HG02642 (cell line): ENCODE measurements around the gene ANGPT4.
A peak's percentile ranks its signal among the peaks of the same experiment; 100 is the strongest.

ENCODE experiments used
- ATAC-seq: cut with Tn5 transposase; IDR thresholded peaks from one replicate; pipeline ENCODE4 v1.9.1; 2021; ENCODE audit warnings: mild to moderate bottlenecking; ENCODE audit not compliant: unreplicated experiment, poor library complexity

Gene ANGPT4

GRCh38 chr20:916125-916799 lies at the start of gene ANGPT4:
Gene ANGPT4, minus strand, starts transcription at chr20:916334. Its CDS starts 120 bp downstream, at chr20:916214.
- no peak for ATAC-seq

- no peak for ATAC-seq
Observed at GRCh38 chr20:963795-964194, 47.7 kb upstream of the ANGPT4 start.

- ATAC-seq, result no peak
Observed at GRCh38 chr20:962683-963082, 46.5 kb upstream of the ANGPT4 start.

GRCh38 chr20:962223-962622 lies 46.1 kb upstream of the ANGPT4 start:
- no peak for ATAC-seq

- ATAC-seq, result no peak
Observed at GRCh38 chr20:961768-962167, 45.6 kb upstream of the ANGPT4 start.

- no peak for ATAC-seq
Observed at GRCh38 chr20:959996-960615, 44.0 kb upstream of the ANGPT4 start.

- ATAC-seq, result no peak
Observed at GRCh38 chr20:958936-959815, 43.0 kb upstream of the ANGPT4 start.

GRCh38 chr20:957544-957943 lies 41.4 kb upstream of the ANGPT4 start:
- ATAC-seq, result no peak

- peak; percentile 59 for ATAC-seq
Observed at GRCh38 chr20:956330-956951, 40.3 kb upstream of the ANGPT4 start.

- no peak for ATAC-seq
Observed at GRCh38 chr20:955656-956055, 39.5 kb upstream of the ANGPT4 start.

GRCh38 chr20:955111-955510 lies 39.0 kb upstream of the ANGPT4 start:
- no peak for ATAC-seq

GRCh38 chr20:953742-954141 lies 37.6 kb upstream of the ANGPT4 start:
- no peak for ATAC-seq

GRCh38 chr20:952196-952795 lies 36.2 kb upstream of the ANGPT4 start:
- no peak for ATAC-seq

GRCh38 chr20:951384-952169 lies 35.4 kb upstream of the ANGPT4 start:
- no peak for ATAC-seq

- no peak for ATAC-seq
Observed at GRCh38 chr20:949717-950116, 33.6 kb upstream of the ANGPT4 start.

GRCh38 chr20:946826-947225 lies 30.7 kb upstream of the ANGPT4 start:
- ATAC-seq, result no peak

- no peak for ATAC-seq
Observed at GRCh38 chr20:945841-946240, 29.7 kb upstream of the ANGPT4 start.

- ATAC-seq, result no peak
Observed at GRCh38 chr20:944774-945410, 28.8 kb upstream of the ANGPT4 start.

GRCh38 chr20:944148-944547 lies 28.0 kb upstream of the ANGPT4 start:
- ATAC-seq, result no peak
